Measurements from ENCODE around the gene GALNTL6.

GALNTL6 gene

DNA sequence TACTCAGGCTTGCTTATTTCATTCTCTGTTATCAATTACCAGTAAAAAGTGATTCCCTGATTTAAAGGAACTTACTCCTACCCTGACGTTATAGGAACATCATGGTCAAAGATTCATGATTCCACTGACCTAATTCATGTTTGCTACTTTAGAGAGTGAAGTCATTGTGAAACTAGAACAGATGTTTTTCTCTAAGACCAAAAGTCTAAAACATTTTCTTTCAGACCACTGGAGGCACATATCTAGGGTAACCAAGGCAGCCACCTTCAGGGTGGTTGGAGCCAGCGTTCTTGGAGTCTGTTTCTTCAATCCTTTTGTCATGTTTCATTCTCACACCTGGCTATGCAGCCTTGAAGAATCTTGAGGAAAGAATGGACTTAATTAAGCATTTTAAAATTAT is 77.8 kb downstream of the GALNTL6 start:
- no peak for DNase-seq

DNA sequence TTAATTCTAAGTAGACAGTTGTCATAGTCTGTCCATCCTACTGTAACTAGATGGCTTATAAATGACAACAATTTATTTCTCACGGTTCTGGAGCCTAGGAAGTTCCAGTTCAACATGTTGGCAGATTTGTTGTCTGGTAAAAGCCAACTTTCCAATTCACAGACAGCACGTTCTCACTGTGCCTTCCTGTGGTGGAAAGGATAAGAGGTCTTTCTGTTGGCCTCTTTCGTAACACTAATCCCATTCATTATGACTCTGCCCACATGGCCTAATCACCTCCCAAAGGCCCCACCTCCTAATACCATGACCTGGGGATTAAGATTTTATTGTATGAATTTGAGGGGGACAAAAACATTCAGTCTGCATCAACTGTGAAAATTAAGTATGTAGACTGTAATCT is 83.2 kb downstream of the GALNTL6 start:
- no peak for DNase-seq

DNA sequence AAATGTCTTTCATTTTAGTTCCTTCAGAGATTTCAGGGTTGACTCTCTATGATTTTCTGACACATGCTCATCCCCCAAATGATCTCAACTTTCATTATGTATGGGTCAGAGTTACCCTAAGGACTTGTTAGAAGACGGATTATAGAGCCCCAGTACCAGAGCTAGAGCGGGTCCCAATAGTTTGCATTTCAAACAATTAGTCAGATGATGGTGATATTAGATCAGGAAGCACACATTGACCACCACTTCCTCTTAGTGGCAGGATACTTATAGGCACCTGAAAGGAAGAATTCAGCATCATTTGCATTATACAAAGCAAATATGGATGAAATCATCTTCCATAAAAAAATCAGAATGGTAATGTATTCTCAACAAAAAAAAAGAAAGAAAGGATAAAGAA is 106.1 kb downstream of the GALNTL6 start:
- DNase-seq: no peak

DNA sequence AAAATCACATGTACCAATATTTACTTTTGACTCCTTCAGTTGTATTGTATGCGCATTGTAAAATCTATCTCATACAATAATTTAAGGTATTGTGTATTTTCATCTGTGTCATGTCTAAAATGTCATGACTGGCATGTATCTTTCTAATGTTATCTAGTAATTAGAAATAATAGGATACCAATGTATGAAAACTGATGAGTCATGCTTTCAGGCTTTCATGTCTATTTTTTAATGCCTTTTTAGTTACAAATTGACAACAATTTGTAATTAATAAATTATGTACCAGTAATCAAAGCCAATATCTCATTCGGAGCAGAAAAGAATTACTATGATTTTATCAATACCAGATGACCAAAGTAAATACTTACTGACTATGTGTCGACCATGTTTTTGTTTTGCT is 107.7 kb downstream of the GALNTL6 start:
- DNase-seq: no peak

DNA sequence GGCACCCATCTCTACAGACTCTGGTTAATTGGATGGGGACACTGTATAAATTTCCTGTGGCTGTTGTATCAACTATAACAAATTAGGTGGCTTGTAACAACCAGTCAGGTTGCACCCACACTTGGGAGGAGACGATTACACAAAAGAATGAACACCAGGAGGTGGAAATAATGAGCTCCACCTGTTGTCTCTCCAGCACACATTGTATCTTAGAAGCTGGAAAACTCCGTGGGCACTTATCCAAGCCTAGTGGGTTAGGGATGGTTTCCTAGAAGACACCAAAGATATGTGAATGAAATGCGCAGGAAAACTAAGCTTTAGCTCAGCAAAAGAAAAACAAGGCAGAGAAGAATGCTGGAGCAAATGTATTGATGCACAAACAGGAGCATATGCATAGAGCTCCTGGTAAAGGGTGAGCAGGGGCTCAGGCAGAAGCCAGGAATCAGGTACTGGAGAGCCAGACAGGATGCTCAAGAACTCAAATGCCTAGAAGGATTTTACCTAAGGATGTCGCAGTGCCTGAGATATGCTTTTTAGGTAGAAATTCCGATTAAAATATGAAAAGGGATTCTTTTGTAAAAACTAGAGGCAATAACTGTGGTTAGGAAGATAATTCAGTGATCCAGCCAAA is 111.7 kb downstream of the GALNTL6 start:
- DNase-seq: no peak

DNA sequence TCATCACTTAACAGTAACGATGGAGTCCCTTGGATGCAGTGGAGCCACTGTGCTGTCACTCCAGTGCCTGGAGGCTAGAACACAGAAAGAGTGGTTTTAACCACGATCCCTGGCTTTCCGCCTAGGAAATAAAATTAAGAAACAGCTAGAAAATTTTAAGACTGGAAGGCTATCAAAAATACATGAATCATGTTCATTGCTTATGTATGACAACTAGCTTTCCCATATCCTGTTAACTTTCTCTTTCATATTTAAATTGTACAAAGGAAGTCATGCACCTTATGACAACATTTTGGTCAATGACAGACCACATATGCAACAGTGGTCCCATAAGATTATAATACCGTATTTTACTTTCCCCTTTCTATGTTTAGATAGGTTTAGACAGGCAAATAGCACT is 115.1 kb downstream of the GALNTL6 start:
- no peak for DNase-seq

DNA sequence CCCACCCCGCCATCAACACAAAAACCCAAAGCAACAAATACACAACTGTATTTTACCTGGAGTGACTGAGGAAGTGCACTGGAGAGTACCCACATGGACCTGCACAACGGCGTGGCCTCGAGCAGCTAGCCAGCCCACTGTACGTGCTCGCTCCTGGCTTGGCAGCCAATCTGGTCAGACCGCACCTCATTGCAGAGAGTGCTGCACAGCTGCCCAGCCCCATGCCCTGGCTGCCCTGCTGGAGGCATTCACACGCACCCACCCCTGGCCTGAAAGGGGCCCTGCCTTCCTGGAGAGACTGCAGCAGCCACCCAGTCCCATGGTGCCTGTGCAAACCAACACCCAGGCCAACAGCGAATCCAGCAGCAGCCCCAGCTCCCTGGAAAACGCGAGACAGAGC is 116.3 kb downstream of the GALNTL6 start:
- no peak for DNase-seq

DNA sequence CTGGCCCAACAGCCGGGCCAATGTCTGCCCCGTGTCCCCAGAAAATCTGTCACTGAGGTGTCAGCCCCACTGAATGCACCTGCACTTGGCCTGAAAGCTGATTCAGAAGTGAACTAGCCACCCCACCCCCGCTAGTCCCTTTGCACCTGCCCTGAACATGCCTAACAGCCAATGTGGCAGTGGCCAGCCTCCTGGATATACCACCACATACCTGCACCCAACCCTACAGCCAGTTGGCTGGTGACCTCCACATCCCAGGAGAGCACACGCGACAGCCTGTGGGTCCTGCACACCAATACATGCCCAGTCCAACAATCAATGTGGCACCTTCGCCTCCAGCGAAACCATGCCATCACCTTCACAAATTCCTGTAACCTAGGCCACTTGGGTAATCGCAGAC is 116.7 kb downstream of the GALNTL6 start:
- no peak for DNase-seq

DNA sequence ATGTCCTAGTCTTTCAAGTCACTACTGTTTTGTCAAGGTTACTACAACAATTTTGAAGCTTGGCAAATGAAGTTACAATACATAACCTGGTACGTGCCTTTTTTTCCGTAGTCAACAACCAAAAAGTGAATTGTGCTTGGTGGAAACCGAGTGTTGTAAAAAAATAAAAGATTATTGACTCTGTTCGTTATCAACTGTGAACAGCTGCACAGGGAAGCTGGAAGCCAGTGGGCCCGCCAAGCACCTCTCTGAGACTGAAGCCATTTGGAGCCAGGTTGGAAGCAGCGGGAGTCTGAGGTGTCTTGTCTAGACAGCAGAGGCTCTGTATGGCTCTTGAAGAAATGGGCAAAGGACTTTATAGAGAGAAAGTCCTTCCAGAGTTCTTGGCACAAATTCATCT is 119.0 kb downstream of the GALNTL6 start:
- DNase-seq: no peak

DNA sequence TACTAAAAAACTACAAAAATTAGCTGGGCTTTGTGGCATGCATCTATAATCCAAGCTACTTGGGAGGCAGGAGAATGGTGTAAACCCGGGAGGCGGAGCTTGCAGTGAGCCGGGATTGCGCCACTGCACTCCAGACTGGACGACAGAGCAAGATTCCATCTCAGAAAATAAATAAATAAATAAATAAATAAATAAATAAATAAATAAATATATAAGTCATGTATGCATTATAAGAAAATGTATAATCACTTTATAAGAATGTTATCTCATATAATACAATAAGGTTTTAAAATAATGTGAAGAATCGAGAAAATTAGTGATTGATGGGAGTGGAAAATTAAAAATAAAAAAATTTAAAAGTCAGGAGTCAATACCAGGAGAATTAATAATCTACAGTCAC is 127.5 kb downstream of the GALNTL6 start:
- DNase-seq: no peak

DNA sequence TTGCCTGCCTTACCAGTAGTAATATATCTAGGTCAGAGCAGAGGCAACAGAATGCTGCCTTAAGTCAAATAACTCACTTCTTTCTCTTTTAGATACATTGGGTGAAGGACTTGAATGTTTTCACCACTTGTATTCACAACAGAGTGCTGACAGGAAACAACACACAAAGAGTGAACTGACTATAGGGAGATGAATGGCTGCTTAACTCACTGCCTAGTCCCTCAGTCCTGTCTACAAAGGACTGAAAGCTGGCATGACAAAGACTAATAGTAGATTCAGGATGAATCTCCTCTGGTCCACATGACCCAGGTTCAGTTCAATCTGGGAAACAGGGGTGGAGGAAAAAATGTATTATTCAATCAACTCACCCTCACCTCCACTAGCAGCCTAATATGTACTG is 134.2 kb downstream of the GALNTL6 start:
- DNase-seq: no peak

DNA sequence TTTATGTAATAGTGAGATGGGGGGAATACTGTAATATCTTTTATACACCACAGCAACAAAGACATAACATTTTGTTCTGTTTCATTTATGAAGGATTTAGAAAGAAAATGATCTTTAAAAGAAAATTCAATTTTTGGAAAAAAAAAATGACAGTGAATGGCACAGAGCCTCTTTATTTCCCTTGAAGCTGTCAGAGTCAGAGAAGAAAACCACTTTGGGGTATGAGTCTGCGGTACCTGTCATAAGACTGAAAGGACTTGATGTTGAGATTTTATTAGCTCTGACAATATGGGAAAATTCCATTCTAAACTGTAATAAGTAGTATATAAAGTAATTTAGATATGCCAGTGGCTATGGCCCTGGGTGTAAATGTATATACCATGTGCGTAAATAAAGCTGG is 134.8 kb downstream of the GALNTL6 start:
- DNase-seq: no peak

DNA sequence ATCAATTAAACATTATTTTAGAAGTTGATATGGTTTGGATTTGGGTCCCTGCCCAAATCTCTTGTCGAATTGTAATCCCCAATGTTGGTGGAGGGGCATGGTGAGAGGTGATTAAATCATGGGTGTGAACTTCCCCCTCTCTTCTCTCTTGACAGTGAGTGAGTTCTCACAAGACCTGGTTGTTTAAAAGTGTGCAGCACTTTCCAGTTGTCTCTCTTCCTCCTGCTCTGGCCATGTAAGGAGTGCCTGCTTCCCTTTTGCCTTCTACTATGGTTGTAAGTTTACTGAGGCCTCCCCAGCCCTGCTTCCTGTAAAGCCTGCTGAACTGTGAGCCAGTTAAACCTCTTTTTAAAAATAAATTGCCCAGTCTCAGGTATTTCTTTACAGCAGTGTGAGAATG is 141.4 kb downstream of the GALNTL6 start:
- DNase-seq: no peak

DNA sequence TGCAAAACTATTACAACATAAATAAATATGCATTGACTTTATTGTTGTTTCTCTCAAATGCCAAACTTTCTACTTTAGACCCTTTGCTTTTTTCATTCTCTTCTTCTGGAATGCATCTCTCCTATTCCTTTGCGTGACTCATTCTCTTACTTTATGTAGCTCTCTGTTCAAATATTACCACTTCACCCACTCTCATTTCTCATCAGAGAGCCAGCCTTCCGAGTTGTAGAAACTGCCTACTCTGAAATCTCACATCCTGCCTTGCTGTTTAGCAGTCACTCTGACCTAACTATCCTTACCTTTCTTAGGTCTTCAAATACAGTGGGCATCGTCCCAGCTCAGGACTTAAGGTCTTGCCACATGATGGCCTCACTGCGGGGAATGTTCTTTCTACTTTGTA is 143.5 kb downstream of the GALNTL6 start:
- DNase-seq: no peak

DNA sequence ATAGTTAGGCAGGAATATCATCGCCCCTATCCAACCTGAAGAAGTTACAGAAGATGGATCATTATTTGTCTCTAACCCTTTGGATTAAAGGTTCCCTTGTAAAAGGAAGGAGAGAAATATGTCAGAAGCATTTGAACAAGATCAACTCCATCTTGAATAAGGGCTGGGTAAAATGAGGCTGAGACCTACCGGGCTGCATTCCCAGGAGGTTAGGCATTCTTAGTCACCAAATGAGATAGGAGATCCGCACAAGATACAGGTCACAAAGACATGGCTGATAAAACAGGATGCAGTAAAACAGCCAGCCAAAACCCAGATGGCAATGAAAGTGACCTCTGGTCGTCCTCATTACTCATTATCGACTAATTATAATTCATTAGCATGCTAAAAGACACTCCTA is 148.9 kb downstream of the GALNTL6 start:
- DNase-seq: no peak

DNA sequence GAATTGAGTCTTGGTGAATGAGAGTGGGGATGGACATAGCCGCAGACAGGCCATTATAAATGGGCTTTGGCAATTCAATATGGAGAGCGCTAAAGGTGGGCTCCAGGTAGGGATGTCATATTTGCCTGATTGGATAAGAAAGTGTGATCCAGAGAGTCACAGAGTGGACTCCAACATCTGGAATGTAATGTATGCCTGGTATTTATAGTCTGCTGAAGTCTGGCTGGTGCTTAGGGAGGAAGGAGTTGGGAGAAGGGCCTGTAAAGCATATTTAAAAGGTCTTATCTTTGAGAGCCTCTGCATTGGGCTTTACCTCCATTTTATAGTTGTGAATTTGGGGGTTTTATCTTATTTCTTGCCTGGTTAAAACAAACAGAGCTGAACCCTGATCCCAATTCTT is 153.2 kb downstream of the GALNTL6 start:
- DNase-seq: no peak

DNA sequence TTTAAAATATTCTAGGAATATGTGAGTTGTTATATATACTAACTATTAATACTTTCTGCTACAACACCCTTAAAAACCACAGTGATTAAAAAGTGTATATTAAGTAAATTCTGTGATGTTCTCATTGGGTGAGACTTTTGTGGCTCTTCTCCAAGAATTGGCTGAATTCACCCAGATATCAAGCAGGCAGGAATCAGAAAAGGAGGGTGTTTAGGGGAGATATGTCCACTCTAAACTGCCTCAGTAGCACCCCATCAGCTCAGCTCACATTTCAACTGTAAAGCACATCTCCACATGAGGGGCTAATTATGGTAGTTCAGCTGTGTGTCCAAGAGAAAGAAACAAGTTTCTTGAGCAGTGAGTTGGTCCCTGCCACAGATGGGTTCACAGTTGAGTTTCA is 165.0 kb downstream of the GALNTL6 start:
- DNase-seq: no peak

DNA sequence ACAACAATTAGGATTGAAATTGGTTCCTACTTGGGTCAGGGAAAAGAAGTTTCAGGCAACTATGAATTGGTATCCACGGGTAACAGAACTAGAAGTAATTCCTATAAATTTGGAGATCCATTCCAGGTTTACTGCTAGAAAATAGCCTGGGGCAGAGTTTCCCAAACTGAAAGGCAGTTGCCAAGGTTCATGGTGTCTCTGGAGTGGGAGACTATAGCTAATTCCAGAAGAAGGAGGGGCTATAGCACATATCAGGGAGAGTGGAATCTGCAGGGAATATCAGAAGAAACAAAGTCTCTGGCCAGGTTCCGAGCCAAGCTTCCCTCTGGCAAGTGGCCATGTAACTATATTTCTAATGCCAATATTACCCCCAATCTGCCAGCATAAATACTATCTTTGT is 166.3 kb downstream of the GALNTL6 start:
- DNase-seq: no peak

DNA sequence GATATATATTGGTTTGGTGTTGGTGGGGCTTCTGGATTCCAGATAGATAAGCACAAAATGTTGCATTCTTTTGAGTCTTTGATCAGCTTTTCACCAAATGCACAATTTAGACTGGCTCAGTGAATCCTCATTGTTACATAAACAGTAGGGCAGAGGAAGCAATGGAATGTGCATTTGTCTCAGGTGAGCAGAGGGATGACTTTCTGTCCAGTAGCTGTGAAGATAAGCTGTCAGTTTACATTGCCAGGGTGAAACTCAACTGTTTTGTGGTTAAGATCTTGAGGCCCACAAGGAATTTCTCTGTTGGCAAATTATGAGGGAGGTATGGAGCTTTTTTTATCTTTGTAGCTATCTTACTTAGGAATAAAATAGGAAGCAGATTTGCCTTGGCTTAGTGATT is 168.0 kb downstream of the GALNTL6 start:
- no peak for DNase-seq

DNA sequence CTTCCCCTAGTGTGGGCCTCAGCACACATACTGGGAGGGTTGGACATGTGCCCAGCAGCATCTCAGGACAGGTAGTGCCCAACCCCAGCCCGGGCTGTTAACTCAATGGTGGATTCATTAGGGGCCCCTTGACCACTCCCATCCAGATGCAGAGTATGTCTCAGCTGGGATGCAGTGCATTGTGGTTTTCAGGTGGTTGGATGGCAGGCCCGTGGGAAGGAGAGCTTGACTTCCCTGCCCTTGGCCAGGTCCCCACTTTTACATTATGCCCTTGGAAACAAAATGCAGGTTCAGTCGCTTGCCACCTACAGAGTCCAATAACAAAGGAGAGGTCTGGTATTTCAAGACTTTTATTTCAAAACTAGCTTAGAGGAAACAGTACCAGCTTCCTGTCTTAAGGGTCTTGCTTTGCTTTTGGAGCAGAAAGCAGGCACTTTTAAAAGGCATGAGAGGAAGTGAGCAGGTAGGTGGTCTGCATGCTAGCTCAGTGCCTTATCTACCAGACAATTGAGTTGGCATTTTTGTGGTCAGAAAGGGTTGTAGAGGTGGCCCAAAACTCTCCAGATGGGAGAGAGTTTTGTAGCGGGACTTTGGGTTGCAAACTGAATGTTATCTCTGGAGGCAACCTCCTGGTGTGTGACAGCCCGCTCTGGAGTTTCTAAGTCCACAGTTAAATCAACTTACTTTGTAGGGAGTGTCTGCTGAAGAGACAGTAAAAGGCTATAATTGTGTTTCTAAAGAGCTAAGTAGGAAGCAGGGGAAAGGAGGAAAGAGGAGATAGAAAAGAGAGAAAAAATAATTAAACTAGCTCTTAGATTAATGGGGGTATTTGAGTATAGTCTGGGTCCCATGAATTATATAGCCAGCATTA is 171.0 kb downstream of the GALNTL6 start:
- no peak for DNase-seq

DNA sequence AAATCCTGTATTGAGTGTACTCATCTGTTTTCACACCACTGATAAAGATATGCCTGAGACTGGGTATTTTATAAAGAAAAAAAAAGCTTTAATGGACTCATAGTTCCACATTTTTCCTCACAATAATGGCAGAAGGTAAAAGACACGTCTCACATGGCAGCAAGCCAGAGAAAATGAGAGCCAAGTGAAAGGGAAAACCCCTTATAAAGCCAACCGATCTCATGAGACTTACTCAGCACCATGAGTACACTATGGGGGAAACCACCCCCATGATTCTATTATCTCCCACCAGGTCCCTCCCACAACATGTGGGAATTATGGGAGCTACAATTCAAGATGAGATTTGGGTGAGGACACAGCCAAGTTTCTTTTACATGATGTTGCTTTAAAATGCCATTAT is 171.9 kb downstream of the GALNTL6 start:
- DNase-seq: no peak

DNA sequence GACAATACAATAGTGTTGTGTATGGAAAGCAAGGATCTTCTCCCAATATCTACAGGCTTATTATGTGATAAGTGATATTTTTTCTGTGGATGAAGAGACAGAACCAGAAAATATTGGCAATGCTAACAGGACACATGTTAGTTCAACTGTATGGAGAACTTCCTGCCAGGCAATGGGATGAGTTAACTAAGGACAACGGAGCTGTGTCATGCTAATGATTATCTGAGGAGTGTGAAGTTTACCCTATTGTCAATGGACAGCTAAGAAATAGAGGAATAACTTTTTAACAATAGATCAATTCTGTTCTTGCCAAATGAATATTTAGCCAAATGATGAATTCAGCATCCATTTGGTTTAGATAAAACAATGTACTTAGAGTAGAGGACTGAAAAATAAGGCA is 180.0 kb downstream of the GALNTL6 start:
- DNase-seq: no peak

DNA sequence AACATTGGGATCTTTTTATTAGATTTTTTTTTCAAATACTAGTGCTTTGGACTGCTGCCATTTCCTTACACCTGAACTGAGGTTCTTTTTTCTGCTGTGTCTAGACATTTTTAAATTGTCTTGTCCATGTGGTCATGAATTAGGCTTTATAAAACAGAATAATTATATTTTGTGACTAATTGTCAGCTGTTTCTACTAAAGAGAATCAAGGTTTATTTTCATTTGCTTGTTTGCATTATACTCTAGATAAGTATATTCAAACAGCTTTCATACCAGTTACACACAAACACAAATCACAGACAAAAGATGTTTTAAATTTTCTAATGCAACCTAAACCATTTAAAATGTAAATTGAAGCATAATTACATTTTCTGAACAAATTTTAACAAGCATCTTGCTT is 194.7 kb downstream of the GALNTL6 start:
- no peak for DNase-seq

DNA sequence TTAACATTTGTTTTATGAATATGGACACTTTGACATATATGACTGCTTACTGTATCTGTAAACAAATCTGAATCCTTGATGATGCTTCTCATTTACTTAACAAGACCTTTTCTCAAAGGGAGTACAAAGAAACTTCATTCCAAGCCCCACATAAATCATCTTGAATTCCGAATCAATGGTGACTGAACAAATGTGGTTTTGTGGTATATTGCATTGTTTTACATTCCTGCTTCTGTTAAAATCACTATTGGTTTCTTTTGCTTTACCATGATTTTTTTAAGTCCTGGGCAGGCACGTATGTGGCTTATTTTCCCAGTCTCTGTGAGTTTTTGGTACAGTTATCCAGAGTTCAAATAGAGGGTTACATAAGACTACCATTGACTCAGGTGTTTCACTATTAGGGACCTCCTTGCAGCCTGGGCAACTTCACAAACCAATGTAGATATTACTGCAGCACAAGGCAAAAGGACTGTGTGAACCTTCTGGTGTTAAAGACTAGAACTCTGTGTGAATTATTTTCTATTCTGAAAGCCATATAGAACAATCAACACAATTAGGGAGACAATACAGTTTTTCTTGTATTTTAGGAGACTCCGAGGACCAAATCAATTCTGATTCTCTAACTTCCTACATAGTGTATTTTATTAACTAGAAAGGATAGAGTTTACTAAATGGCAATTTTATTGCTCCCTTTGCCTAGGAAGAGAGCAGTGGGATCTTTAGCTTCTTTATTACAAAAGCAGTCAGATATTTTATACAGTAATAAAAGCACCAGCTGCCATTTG is 196.4 kb downstream of the GALNTL6 start:
- no peak for DNase-seq
